GM06990 (cell line): ENCODE results near the gene B2M.

ENCODE experiments used
- DNase-seq: peaks from one replicate; pipeline ENCODE4 v3.0.0-alpha.2; 2011; ENCODE audit not compliant: insufficient read length; ENCODE audit errors: extremely low read depth
- H3K27me3 ChIP-seq: replicated peaks from 2 replicates; pipeline ENCODE4 v1.6.0; 2011; ENCODE audit warnings: low read length; ENCODE audit not compliant: control insufficient read depth, insufficient read depth
- H3K36me3 ChIP-seq: 2 replicates; pipeline ENCODE4 v1.5.1; 2011; ENCODE audit warnings: low read length; ENCODE audit not compliant: control insufficient read depth, insufficient read depth
- H3K4me3 ChIP-seq: replicated peaks from 2 replicates; pipeline ENCODE4 v1.5.1; 2011; ENCODE audit warnings: low read depth, mild to moderate bottlenecking, control low read depth, low read length
- TF ChIP-seq, protein P1 (sequence below): IDR thresholded peaks from 2 replicates; pipeline ENCODE4 v1.5.1; 2011; ENCODE audit warnings: low read length, control low read depth, mild to moderate bottlenecking, inconsistent platforms; ENCODE audit not compliant: insufficient read depth, poor library complexity, severe bottlenecking

The B2M gene

DNA sequence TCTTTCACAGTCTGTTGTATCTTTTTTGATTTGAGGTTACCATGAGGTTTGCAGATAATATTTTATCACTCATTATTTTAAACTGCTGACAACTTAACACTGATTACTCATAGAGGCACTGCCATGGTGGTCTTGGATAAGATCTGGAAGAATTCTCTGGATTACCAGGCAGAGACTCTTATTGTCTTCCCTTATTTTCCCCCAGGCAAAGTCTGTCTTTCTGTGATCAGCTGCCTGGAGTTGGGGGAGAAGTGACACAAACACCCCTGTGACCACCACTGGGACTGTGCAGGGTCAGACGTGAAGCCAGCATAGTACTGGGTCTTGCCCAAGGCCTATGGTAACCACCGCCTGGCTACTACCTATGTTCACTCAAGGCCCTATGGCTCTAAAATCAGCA, 4.9 kb upstream of the B2M start:
- TF ChIP-seq, protein P1, sequence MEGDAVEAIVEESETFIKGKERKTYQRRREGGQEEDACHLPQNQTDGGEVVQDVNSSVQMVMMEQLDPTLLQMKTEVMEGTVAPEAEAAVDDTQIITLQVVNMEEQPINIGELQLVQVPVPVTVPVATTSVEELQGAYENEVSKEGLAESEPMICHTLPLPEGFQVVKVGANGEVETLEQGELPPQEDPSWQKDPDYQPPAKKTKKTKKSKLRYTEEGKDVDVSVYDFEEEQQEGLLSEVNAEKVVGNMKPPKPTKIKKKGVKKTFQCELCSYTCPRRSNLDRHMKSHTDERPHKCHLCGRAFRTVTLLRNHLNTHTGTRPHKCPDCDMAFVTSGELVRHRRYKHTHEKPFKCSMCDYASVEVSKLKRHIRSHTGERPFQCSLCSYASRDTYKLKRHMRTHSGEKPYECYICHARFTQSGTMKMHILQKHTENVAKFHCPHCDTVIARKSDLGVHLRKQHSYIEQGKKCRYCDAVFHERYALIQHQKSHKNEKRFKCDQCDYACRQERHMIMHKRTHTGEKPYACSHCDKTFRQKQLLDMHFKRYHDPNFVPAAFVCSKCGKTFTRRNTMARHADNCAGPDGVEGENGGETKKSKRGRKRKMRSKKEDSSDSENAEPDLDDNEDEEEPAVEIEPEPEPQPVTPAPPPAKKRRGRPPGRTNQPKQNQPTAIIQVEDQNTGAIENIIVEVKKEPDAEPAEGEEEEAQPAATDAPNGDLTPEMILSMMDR = no peak
- H3K36me3 ChIP-seq = peaks cover 3% of the 10 kb centered on the region
- no peak for DNase-seq
- H3K4me3 ChIP-seq = no peak overlapping the region
- H3K27me3 ChIP-seq = no peaks in the 10 kb centered on the region

DNA sequence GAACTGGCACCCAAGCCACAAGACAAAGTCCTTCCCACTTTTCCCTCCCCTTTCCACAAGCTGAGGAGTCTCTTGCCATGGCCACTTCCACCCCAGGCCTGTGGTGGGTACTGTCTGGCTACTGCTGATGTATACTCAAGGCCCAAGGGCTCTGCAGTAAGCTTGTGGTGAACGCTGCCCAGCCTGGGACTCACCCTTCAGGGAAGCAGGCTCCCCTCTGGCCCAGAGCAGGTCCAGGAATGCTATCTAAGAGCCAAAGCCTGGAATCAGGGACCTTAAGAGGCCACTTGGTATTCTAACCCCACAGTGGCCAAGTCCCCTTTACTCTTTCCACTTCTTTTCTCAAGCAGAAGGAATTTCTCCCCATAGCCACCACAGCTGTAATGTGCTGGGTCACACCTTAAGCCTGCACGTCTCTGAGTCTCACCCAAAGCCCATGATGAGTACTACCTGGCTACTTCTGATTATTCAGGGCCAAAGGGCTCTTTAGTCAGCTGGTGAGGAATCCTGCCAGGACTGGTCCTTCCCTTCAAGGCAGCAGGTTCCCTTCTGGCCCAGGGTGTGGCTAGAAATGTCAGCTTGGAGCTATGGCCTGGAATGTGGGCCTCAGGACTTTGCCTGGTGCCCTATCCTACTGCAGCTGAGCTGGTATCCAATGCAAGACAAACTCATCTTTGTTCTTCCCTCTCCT, 4.2 kb upstream of the B2M start:
- Histone ChIP-seq H3K36me3 (peaks cover 3% of the 10 kb centered on the region), H3K4me3 (no peak overlapping the region), H3K27me3 (no peaks in the 10 kb centered on the region)
- TF ChIP-seq, protein P1 = no peak
- no peak for DNase-seq

DNA sequence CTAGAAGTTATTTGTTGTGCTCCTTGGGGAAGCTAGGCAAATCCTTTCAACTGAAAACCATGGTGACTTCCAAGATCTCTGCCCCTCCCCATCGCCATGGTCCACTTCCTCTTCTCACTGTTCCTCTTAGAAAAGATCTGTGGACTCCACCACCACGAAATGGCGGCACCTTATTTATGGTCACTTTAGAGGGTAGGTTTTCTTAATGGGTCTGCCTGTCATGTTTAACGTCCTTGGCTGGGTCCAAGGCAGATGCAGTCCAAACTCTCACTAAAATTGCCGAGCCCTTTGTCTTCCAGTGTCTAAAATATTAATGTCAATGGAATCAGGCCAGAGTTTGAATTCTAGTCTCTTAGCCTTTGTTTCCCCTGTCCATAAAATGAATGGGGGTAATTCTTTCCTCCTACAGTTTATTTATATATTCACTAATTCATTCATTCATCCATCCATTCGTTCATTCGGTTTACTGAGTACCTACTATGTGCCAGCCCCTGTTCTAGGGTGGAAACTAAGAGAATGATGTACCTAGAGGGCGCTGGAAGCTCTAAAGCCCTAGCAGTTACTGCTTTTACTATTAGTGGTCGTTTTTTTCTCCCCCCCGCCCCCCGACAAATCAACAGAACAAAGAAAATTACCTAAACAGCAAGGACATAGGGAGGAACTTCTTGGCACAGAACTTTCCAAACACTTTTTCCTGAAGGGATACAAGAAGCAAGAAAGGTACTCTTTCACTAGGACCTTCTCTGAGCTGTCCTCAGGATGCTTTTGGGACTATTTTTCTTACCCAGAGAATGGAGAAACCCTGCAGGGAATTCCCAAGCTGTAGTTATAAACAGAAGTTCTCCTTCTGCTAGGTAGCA, 851 bp upstream of the B2M start:
- no peak for DNase-seq
- Histone ChIP-seq H3K27me3 (no peaks in the 10 kb centered on the region), H3K4me3 (peak overlapping the region; percentile 99), H3K36me3 (peaks cover 12% of the 10 kb centered on the region)
- TF ChIP-seq, protein P1 = peak; percentile 63

DNA sequence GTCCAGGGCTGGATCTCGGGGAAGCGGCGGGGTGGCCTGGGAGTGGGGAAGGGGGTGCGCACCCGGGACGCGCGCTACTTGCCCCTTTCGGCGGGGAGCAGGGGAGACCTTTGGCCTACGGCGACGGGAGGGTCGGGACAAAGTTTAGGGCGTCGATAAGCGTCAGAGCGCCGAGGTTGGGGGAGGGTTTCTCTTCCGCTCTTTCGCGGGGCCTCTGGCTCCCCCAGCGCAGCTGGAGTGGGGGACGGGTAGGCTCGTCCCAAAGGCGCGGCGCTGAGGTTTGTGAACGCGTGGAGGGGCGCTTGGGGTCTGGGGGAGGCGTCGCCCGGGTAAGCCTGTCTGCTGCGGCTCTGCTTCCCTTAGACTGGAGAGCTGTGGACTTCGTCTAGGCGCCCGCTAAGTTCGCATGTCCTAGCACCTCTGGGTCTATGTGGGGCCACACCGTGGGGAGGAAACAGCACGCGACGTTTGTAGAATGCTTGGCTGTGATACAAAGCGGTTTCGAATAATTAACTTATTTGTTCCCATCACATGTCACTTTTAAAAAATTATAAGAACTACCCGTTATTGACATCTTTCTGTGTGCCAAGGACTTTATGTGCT, 527 bp downstream of the B2M start:
- DNase-seq = no peak
- TF ChIP-seq, protein P1 = no peak
- Histone ChIP-seq H3K4me3 (peak overlapping the region; percentile 99), H3K36me3 (peaks cover 24% of the 10 kb centered on the region), H3K27me3 (no peaks in the 10 kb centered on the region)

DNA sequence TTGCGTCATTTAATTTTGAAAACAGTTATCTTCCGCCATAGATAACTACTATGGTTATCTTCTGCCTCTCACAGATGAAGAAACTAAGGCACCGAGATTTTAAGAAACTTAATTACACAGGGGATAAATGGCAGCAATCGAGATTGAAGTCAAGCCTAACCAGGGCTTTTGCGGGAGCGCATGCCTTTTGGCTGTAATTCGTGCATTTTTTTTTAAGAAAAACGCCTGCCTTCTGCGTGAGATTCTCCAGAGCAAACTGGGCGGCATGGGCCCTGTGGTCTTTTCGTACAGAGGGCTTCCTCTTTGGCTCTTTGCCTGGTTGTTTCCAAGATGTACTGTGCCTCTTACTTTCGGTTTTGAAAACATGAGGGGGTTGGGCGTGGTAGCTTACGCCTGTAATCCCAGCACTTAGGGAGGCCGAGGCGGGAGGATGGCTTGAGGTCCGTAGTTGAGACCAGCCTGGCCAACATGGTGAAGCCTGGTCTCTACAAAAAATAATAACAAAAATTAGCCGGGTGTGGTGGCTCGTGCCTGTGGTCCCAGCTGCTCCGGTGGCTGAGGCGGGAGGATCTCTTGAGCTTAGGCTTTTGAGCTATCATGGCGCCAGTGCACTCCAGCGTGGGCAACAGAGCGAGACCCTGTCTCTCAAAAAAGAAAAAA, 1.2 kb downstream of the B2M start:
- Histone ChIP-seq H3K36me3 (peaks cover 26% of the 10 kb centered on the region), H3K27me3 (no peaks in the 10 kb centered on the region), H3K4me3 (peak overlapping the region; percentile 99)
- peak; percentile 64 for DNase-seq
- TF ChIP-seq, protein P1 = no peak
